NCI-H69 (cell line): ENCODE results near the gene MATR3.
"Not testable (repeated sequence)": the region's sequence is repeated elsewhere in the genome, so short reads cannot be mapped to it uniquely, and the experiment has no call there.

Experiments
- DNase-seq: peaks from one replicate; lab custom pipeline; 2025; lab: John Stamatoyannopoulos, UW

The MATR3 gene, protein sequence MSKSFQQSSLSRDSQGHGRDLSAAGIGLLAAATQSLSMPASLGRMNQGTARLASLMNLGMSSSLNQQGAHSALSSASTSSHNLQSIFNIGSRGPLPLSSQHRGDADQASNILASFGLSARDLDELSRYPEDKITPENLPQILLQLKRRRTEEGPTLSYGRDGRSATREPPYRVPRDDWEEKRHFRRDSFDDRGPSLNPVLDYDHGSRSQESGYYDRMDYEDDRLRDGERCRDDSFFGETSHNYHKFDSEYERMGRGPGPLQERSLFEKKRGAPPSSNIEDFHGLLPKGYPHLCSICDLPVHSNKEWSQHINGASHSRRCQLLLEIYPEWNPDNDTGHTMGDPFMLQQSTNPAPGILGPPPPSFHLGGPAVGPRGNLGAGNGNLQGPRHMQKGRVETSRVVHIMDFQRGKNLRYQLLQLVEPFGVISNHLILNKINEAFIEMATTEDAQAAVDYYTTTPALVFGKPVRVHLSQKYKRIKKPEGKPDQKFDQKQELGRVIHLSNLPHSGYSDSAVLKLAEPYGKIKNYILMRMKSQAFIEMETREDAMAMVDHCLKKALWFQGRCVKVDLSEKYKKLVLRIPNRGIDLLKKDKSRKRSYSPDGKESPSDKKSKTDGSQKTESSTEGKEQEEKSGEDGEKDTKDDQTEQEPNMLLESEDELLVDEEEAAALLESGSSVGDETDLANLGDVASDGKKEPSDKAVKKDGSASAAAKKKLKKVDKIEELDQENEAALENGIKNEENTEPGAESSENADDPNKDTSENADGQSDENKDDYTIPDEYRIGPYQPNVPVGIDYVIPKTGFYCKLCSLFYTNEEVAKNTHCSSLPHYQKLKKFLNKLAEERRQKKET

DNA sequence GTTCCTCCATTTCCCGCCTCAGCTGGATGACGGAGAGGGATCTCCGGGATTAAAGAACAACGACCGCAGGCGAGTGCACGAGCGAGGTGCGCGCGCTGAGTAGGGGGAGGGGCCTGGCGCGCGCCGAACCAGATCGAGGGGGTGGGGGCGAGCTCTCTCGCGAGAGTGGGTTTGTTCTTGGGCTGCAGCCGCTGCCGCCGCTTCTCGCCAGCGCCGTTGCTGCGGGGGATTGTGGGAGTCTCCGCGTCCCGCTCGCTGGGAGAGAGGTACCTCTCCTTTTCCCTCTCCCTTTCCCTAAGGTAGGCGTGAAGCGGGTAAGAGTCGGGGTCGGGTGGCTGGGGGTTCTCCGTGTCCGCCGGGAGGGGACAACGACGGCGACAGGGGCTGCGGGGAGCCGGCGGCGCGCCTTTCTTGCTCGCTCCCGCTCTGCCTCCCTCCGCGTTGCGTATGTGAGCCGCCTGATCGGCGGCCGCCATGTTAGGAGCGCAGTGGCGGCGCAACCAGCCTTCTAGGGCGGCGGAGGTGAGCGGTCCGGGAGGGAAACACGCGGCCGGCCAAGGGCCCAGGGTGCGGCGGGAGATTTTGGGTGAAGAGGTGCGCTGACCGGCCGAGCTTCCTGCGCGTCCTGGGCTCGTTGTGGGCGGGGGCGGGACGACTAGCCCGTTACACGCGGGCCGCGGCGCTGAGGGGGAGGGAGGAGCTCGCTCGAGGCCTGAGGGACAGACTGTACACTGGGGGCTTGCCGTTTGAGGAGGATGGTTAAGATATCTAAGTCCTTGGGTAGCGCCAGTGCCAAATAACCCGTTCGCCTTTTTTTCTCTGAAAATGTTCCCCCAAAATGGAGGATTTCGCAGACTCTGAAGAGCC is at the start of gene MATR3:
Gene MATR3 (plus strand): TSS at position 234 of the 867 bp plus-strand sequence. CDS start 13,676 bp downstream, outside the sequence.
- DNase-seq = peak; percentile 99

DNA sequence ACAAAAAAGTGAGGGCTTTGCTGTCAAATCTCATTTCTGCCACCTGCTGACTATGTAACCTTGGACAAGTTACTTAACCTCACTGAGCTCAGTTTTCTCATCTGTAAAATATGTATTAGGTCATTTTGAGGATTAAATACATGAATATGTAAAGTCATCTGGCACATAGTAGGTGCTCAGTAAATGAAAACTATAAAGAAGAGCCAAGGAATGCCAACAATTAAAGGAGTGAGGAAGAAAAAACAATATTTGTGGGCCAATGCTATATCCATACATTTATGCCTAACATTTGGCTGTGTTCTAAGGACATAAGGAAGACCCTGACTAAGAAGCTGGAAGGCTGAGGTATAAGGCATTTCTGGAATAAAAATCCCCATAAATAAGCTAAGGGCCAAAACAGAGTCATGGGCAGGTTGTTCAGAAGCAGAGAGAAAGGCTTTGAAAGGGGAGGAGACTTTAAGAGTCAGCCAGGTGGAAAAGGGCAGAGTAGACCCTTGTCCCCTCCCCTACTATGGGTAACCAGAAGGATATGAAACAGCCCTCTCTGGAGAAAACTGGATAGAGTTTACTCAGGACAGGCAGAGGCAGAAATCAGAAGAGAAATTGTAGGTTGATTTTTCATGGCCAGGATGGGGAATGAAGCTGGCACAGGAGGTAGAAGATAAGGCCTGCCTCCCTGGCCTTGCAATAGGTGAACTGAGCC is 47.8 kb upstream of the MATR3 start:
- no peak for DNase-seq

DNA sequence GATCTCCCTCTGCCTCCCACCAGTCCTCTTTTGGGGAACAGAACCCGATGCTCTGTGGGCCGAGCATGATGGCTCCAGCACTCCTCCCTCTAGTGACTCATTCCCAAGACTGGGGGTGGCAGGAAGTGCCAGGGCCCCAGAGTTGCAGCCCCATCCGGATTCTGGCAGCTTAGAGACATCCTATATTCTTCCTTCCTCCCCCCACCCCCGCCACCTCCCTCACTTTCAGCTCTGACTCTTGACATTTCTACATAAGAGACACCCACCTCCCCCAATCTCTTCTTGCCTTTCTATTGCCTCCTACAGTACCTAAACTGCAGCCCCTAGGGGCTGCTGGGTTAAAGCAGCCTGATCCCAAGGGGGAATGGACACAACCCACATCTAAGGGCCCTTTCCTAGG is 47.1 kb upstream of the MATR3 start:
- DNase-seq = peak; percentile 33

DNA sequence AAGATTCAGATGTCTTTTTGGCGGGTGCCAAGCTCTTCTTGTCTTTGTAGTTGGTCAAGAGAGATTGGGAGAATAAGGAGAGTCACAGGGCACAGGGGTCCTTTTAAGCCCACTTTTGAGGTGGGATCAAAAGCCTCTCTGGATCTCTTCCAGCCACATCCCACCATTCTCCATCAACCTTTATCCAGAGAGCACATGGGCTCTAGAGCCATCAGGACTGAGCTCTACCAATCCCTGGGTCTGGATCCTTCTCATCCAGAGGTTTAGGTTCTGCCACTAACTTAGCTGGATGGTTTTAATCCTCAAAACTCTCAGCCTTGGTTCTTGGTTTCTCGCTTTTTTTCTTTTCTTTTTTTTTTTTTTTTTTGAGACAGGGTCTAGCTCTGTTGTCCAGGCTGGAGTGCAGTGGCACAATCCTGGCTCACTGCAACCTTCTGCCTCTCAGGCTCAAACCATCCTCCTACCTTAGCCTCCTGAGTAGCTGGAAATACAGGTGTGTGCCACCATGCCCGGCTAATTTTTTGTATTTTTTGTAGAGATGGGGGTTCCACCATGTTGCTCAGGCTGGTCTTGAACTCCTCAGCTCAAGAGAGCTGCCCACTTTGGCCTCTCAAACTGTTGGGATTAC is 44.6 kb upstream of the MATR3 start:
- DNase-seq = no peak

DNA sequence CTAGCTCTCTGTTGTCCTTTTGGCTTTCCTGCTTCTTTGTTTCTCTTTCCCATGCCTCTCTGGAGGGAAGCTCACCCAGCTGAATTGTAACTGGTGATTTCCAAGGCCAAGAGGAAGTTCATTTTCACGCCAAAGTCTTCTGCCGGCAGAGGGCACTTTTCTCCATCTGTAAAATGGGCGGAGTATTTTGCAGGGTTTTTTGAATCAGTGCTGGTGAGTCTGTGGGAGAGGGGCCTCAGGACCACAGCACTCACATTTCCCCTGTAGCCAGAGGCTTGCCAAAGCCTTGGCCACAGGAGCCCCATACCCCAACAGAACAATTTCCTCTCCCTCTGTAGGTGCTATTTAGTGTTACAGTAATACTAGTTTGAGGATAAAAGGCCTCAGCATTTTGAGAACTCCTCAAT is 42.3 kb upstream of the MATR3 start:
- peak; percentile 32 for DNase-seq

GRCh38 chr5:139251695-139252288 is 41.7 kb upstream of the MATR3 start:
- no peak for DNase-seq

DNA sequence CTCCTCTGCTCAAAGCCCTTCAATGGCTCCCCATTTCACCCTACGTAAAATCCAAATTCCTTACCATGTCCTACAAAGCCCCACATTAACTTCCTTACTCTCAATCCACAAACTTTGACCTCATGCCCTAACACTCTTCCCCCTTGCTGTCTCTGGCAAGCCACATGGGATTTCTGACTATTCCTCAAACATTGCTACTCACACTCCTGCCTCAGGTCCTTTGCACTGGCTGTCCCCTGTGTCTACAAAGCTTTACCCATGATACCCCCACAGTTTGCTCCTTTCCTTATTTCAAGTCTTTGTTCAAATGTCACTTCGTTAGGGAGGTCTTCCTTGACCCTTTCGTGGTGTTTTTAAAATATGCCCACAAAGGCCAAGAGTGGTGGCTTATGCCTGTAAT is 40.4 kb upstream of the MATR3 start:
- DNase-seq = no peak

DNA sequence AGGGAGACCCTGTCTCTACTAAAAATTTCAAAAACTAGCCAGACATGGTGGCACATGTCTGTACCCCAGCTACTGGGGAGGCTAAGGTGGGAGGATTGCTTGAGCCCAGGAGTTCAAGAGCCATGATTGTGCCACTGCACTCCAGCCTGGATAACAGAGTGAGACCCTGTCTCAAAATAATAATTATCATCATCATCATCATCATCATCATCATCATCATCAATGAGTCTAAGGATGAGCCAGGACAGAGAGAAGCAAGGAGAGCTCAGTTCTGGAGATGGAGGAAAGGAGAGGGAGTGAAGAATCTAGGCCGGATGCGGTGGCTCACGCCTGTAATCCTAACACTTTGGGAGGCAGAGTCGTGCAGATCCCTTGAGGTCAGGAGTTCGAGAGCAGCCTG is 36.7 kb upstream of the MATR3 start:
- no peak for DNase-seq

- no peak for DNase-seq
Measured at GRCh38 chr5:139262059-139262741, 31.3 kb upstream of the MATR3 start.

DNA sequence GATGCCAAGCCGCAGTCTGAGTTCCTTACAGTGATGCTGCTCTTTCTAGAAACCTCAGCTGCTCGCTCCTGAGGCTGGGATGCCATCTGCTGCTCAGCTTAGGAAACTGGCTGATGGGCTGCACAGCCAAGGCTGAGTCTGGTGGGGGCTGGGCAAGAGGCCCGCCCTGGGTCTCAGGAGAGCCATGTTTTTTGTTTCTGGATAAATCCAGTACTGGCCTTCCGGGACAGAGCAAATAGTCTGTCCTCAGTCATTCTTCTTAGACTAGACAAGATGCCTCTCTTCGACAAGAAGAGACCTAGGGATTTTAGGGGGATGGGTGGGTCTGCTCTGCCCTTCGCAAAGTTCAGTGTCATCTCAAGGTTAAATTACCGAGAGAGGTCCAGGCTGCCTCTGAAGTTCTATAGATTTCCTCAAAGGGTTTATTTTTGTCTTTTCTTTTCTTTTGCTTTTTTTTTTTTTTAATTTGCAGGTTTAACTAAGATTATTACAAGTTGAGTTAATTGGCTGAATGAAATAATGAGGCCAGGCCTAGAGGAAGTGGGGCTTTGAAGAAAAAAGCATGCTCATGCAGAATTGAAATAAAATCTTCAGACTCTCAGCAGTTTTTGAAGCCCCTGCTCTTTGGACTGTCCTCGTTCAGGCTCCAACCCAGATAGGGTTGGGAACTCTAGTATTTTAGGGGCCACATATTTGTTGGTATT is 30.6 kb upstream of the MATR3 start:
- DNase-seq = peak; percentile 96

- no peak for DNase-seq
Measured at GRCh38 chr5:139263536-139263935, 30.0 kb upstream of the MATR3 start.

GRCh38 chr5:139263946-139264345 is 29.6 kb upstream of the MATR3 start:
- no peak for DNase-seq

- DNase-seq = no peak
Measured at GRCh38 chr5:139265001-139265400, 28.5 kb upstream of the MATR3 start.

- no peak for DNase-seq
Measured at GRCh38 chr5:139266236-139266635, 27.3 kb upstream of the MATR3 start.

DNA sequence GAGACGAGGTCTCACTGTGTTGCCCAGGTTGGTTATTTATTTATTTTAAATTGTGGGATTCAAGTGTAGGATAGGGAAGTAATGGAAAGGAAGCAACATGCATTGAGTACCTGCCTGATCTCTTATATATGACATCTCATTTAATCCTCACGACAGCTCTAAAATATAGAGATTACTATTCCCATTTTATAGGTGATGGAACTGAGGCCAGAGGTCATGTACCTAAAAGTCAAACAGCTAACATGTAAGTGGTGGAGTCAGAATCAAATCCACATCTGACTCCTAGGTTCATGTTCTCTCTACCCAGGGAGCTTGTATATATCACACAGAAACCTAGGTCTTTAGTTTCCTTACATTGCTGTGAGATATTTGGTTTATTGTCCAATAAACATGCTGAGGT is 26.1 kb upstream of the MATR3 start:
- DNase-seq = no peak

DNA sequence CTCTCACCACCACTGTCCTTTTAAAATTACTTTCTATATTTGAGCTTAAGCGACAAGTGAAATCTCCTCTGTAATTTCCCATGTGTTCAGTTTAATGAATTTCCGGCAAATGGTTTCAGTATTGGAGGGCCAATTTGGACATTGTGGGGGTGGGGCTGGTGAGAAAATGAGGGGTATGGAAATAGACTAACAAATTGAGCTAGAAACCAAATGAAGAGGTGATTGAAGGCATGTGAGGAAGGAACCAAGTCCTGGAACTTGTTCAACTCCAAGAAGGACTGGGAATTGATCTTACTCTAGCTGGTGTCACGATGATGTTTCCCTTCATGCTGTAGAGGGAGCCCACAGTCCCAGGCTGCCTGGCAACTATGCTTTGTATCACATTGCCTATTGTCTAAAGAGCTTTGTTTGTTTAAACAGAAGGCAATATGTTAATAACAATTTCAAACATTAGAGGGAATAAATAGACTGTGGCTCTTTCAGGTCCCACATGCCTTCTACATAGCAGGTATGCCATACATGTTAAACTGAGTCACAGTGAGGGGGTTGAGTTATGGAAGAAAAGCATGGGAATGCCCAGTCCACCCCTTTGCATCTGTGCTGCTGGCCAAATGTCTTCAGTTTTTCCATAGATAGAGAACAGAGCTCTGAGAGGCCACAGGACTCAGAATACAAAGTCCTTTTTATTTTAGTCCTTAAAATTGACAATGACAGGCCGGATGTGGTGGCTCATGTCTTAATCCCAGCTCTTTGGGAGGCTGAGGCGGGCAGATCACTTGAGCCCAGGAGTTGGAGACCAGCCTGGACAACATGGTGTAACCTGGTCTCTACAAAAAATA is 25.0 kb upstream of the MATR3 start:
- DNase-seq = peak; percentile 30

- not testable (repeated sequence) for DNase-seq
Measured at GRCh38 chr5:139270718-139271117, 22.8 kb upstream of the MATR3 start.
